Endothelial cell (in vitro differentiated cells): Measurements from ENCODE around the gene HOMER2. TPM values are rescaled to one million over a fixed set of nuclear protein-coding genes. Genes with fewer than 3 reads are reported as not detected.

ENCODE experiments used
- DNase-seq: peaks from one replicate; pipeline ENCODE4 v3.0.0; 2021; ENCODE audit warnings: low spot score
- H3K27ac Mint-ChIP-seq: one replicate; pipeline ENCODE4 v1.8.0; 2021; ENCODE audit warnings: mixed read lengths, inconsistent platforms; ENCODE audit not compliant: unreplicated experiment
- H3K27me3 Mint-ChIP-seq: one replicate; pipeline ENCODE4 v1.8.0; 2021; ENCODE audit warnings: mild to moderate bottlenecking, moderate library complexity, mixed read lengths, inconsistent platforms; ENCODE audit not compliant: unreplicated experiment
- H3K36me3 Mint-ChIP-seq: one replicate; pipeline ENCODE4 v1.8.0; 2021; ENCODE audit warnings: mild to moderate bottlenecking, low read depth, mixed read lengths, inconsistent platforms; ENCODE audit not compliant: unreplicated experiment
- H3K4me1 Mint-ChIP-seq: one replicate; pipeline ENCODE4 v1.8.0; 2021; ENCODE audit warnings: mild to moderate bottlenecking, mixed read lengths, inconsistent platforms; ENCODE audit not compliant: unreplicated experiment
- H3K4me3 Mint-ChIP-seq: one replicate; pipeline ENCODE4 v1.8.0; 2021; ENCODE audit warnings: mild to moderate bottlenecking, mixed read lengths, inconsistent platforms; ENCODE audit not compliant: unreplicated experiment
- H3K9me3 Mint-ChIP-seq: one replicate; pipeline ENCODE4 v1.8.0; 2021; ENCODE audit warnings: mixed read lengths, inconsistent platforms; ENCODE audit not compliant: unreplicated experiment
- total RNA-seq: library from RNA; stranded (reverse); fragmentation: NEBNext Ultra II Directional; extraction: Animal tissue kit (Norgen Biotek cat#: 25700); gene quantifications from one replicate; pipeline ENCODE4 v1.2.1, GENCODE V29; 2021; ENCODE audit not compliant: unreplicated experiment
- TF ChIP-seq, protein P1 (sequence below): fragments of 200-600 bp; sonication (generic); IDR thresholded peaks from one replicate; pipeline ENCODE4 v1.5.0; 2021; ENCODE audit warnings: antibody characterized with exemption; ENCODE audit not compliant: unreplicated experiment

Gene HOMER2
- total RNA-seq, 1 donor from 2014 or later: 3.0 TPM

DNA sequence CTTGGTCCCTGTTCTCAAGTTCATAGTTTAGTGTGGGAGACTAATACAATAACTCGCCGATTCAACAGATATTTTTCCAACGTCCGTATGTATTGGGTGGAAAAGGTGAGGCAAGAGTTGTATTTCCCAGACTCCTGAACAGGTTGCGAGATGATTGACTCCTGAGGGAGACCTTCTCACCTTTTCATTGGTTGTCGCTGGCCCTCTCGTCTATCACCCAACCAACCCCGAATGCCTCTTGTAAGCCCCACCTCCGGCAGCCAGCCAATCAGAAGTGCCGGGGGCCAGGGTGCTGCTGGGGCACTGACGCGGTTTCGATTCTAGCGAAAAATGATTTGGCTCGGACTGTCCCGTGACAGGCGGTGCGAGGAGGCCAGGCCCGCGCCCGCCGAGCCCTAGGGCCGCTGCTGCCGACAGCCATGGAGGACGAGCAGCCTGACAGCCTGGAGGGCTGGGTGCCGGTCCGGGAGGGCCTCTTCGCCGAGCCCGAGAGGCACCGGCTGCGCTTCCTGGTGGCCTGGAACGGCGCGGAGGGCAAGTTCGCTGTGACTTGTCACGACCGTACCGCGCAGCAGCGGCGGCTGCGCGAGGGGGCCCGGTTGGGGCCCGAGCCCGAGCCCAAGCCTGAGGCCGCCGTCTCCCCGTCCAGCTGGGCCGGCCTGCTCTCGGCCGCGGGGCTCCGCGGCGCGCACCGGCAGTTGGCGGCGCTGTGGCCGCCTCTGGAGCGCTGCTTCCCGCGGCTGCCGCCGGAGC lies 143.0 kb downstream of the HOMER2 start, which contains the start of gene WHAMM:
Gene WHAMM, plus strand, starts transcription at position 321 of the 753 bp plus-strand sequence. Its CDS starts 99 bp downstream, at position 420.
- TF ChIP-seq, protein P1, sequence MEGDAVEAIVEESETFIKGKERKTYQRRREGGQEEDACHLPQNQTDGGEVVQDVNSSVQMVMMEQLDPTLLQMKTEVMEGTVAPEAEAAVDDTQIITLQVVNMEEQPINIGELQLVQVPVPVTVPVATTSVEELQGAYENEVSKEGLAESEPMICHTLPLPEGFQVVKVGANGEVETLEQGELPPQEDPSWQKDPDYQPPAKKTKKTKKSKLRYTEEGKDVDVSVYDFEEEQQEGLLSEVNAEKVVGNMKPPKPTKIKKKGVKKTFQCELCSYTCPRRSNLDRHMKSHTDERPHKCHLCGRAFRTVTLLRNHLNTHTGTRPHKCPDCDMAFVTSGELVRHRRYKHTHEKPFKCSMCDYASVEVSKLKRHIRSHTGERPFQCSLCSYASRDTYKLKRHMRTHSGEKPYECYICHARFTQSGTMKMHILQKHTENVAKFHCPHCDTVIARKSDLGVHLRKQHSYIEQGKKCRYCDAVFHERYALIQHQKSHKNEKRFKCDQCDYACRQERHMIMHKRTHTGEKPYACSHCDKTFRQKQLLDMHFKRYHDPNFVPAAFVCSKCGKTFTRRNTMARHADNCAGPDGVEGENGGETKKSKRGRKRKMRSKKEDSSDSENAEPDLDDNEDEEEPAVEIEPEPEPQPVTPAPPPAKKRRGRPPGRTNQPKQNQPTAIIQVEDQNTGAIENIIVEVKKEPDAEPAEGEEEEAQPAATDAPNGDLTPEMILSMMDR: peak; percentile 13
- H3K27me3 Mint-ChIP-seq: peaks cover 3% of the 10 kb centered on the region
- H3K4me1 Mint-ChIP-seq: peaks cover 10% of the 10 kb centered on the region
- peak within 1 kb of the TSS; percentile 95 for H3K4me3 Mint-ChIP-seq
- H3K27ac Mint-ChIP-seq: peak within 1 kb of the TSS; percentile 95
- peak; percentile 90 for DNase-seq
- H3K36me3 Mint-ChIP-seq: no peaks in the 10 kb centered on the region
- H3K9me3 Mint-ChIP-seq: no peaks in the 10 kb centered on the region

DNA sequence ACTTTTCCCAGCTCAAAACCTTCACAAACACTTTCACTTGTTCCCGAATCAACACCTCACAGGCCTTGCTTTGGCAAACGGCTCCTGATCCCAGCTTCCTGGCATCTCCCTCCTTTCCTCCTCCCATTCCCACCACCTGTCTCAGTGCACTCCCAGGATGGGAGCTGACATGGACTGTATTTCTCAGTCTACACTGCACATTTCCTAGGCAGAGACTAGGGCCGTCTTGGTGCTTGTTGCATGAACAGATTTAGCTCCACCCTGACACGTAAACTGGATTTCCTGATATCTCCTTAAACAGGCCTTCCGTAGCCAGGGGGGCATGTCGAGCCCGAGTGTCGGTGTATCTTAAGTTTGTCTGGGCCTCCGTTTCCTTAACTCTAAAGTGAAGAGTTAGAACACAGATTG lies 143.9 kb downstream of the HOMER2 start:
- Mint-ChIP-seq H3K9me3 (no peaks in the 10 kb centered on the region), H3K27ac (no peak overlapping the region), H3K27me3 (peaks cover 3% of the 10 kb centered on the region), H3K36me3 (no peaks in the 10 kb centered on the region), H3K4me3 (peak overlapping the region; percentile 85), H3K4me1 (peaks cover 11% of the 10 kb centered on the region)
- no peak for DNase-seq
- TF ChIP-seq, protein P1: no peak

DNA sequence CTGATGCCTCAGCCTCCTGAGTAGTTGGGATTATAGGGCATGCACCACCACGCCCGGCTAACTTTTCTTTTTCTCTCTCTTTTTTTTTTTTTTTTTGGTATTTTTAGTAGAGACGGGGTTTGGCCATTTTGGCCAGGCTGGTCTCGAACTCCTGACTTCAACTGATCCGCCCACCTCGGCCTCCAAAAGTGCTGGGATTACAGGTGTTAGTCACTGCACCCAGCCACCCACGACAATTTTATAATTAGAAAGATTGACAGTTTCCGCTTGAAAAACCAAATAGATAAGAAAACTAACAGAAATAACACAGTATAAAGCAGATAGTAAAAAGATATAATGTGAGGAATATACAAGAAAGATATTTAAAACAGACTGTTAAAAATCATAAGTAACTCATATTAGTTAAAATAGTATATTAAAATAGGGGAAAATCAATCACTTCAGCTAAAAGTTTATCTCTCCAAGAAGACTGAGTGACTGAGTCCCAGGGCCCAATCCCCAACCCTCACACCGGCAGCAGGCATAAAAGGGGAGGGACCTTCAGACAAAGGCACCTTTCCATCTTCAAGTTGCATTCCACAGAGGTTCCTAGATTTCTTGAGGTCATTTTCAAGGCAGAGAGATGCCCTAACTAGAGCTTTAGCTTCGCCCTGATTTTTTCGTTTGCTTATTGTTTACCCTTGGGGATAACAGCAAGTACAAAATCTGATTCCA lies 144.4 kb downstream of the HOMER2 start:
- Mint-ChIP-seq H3K36me3 (no peaks in the 10 kb centered on the region), H3K4me1 (peaks cover 14% of the 10 kb centered on the region), H3K4me3 (no peak overlapping the region), H3K9me3 (no peaks in the 10 kb centered on the region), H3K27me3 (peaks cover 3% of the 10 kb centered on the region), H3K27ac (no peak overlapping the region)
- TF ChIP-seq, protein P1: no peak
- DNase-seq: no peak

DNA sequence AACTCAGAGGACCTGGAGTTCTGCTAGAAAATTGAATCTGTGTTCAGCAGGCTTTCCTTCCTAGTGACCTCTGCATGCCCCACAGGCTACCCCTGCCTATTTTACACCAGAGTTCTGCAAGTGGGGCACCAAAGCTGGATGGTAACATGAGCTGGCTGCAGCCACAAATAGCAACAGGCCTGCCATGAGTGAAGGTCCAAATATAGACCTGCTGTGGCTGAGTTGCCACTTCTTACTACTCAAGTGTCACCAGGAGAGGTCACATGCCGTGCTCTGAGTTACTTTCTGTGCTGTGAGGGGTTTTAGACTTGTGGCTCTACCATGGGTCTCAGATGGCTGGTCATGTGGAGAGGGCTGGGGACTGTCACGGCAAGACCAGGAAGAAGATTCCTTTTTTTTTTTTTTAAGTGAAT lies 146.5 kb downstream of the HOMER2 start, which contains the start of gene FSD2:
Gene FSD2, minus strand, starts transcription at position 76 of the 413 bp plus-strand sequence. CDS start 18,679 bp downstream, outside the sequence.
- Mint-ChIP-seq H3K9me3 (no peaks in the 10 kb centered on the region), H3K4me3 (no peak within 1 kb of the TSS), H3K27me3 (peaks cover 3% of the 10 kb centered on the region), H3K27ac (no peak within 1 kb of the TSS), H3K4me1 (peaks cover 10% of the 10 kb centered on the region), H3K36me3 (no peaks in the 10 kb centered on the region)
- DNase-seq: no peak
- TF ChIP-seq, protein P1: no peak
